Osteocyte (in vitro differentiated cells): ENCODE data around the gene DPP6. TPM values are rescaled to one million over a fixed set of nuclear protein-coding genes. Genes with fewer than 3 reads are reported as not detected.

ENCODE experiments used
- DNase-seq: peaks from one replicate; pipeline ENCODE4 v3.0.0; 2021; ENCODE audit warnings: mixed read lengths; ENCODE audit not compliant: unreplicated experiment; ENCODE audit errors: extremely low spot score
- H3K27ac Mint-ChIP-seq: one replicate; pipeline ENCODE4 v1.8.0; 2021; ENCODE audit warnings: mild to moderate bottlenecking, mixed read lengths; ENCODE audit not compliant: unreplicated experiment
- H3K27me3 Mint-ChIP-seq: one replicate; pipeline ENCODE4 v1.8.0; 2021; ENCODE audit warnings: mixed read lengths; ENCODE audit not compliant: unreplicated experiment
- H3K36me3 Mint-ChIP-seq: one replicate; pipeline ENCODE4 v1.8.0; 2021; ENCODE audit warnings: mixed read lengths; ENCODE audit not compliant: unreplicated experiment
- H3K4me1 Mint-ChIP-seq: one replicate; pipeline ENCODE4 v1.8.0; 2021; ENCODE audit warnings: mixed read lengths; ENCODE audit not compliant: unreplicated experiment
- H3K4me3 Mint-ChIP-seq: one replicate; pipeline ENCODE4 v1.8.0; 2021; ENCODE audit warnings: mild to moderate bottlenecking, moderate library complexity, mixed read lengths; ENCODE audit not compliant: unreplicated experiment
- H3K9me3 Mint-ChIP-seq: one replicate; pipeline ENCODE4 v1.8.0; 2021; ENCODE audit warnings: mixed read lengths; ENCODE audit not compliant: unreplicated experiment
- CTCF ChIP-seq: fragments of 200-600 bp; sonication (generic); IDR thresholded peaks from 2 replicates; pipeline ENCODE4 v1.5.0; 2021; ENCODE audit warnings: antibody characterized with exemption, mild to moderate bottlenecking, moderate library complexity
- total RNA-seq: library from RNA; stranded (reverse); gene quantifications from 2 replicates; pipeline ENCODE4 v1.2.1, GENCODE V29; 2021

DPP6 gene
- total RNA-seq, 1 donor from 2014 or later, result not detected

DNA sequence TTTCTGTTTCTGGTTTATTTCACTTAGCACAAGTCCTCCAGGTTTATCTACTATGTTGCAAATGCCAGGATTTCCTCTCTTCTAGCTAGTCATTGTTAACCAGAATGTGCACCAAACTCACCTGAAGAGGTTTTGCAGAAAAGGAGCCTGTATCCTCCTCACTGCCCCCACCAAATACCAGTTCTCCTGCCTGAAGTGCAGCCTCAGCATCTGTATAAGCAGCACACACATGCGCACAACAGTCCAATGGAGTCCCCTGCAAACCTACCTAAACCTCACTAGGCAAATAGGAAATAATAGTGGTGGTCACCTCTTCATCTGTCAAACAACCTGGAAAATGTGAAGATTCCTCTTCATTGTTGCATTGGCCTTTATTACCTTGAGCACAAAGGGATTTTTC, 712.9 kb downstream of the DPP6 start:
- no peak overlapping the region for H3K27ac Mint-ChIP-seq
- H3K36me3 Mint-ChIP-seq, result no peaks in the 10 kb centered on the region
- H3K27me3 Mint-ChIP-seq, result no peaks in the 10 kb centered on the region
- no peak for TF ChIP-seq CTCF
- H3K9me3 Mint-ChIP-seq, result peaks cover 44% of the 10 kb centered on the region
- H3K4me1 Mint-ChIP-seq, result no peaks in the 10 kb centered on the region
- no peak for DNase-seq
- H3K4me3 Mint-ChIP-seq, result no peak overlapping the region

DNA sequence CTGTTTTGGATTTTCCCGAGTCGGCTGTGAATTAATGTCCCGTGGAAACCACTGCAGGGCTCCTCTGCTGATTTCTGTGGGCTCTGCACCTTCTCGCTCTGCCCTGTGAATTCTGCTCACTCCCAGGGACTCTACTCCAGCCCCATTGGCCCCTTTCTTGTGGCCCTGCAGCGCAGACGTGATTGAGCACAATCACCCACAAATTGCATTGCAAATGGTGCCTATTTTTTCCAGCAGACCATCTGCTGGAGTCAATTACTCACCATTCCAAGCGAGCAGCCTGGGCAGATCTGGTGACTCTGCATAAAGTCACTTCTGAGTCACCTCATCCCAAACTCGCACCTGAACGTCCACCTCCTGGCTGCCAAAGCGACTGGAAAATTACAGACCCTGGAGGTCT, 714.9 kb downstream of the DPP6 start:
- Mint-ChIP-seq H3K27ac (no peak overlapping the region), H3K9me3 (peaks cover 49% of the 10 kb centered on the region), H3K4me1 (no peaks in the 10 kb centered on the region), H3K27me3 (no peaks in the 10 kb centered on the region), H3K4me3 (no peak overlapping the region), H3K36me3 (no peaks in the 10 kb centered on the region)
- no peak for DNase-seq
- TF ChIP-seq CTCF, result no peak

DNA sequence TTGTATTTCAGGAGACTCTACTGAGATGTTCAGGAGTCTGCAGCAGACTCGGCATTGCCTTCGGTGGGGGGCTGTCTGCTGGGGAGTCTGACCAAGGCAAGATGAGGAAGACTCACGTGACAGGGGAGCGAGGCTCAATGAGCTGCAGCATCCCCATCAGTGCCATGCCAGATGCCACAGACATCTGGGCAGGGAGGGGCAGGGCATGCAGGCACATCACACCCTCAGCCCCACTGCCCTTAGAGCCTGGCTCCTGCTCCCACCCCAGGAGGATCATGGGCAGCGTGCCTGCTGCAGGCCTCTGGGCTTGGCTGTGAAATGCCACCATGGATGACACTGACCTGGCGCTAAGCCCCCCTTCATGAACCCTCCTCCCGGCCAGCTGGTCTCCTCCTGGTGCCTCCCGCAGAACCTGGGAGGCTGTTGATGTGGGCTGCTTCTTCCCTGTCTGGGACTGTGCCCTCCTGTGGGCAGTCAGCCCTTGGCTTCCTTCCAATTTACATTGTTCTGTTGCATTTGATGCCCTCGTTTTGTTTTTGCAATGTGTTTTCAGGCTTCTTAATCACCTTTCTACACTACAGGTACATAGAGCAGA, 715.7 kb downstream of the DPP6 start:
- Mint-ChIP-seq H3K27me3 (no peaks in the 10 kb centered on the region), H3K27ac (no peak overlapping the region), H3K36me3 (no peaks in the 10 kb centered on the region), H3K4me3 (no peak overlapping the region), H3K9me3 (peaks cover 56% of the 10 kb centered on the region), H3K4me1 (no peaks in the 10 kb centered on the region)
- no peak for TF ChIP-seq CTCF
- DNase-seq, result no peak

- Mint-ChIP-seq H3K4me1 (no peaks in the 10 kb centered on the region), H3K4me3 (no peak overlapping the region), H3K27me3 (no peaks in the 10 kb centered on the region), H3K27ac (no peak overlapping the region), H3K9me3 (peaks cover 52% of the 10 kb centered on the region), H3K36me3 (no peaks in the 10 kb centered on the region)
- DNase-seq, result no peak
- no peak for TF ChIP-seq CTCF
Observed at GRCh38 chr7:154769001-154769400, 716.8 kb downstream of the DPP6 start.

GRCh38 chr7:154769527-154769926, 717.3 kb downstream of the DPP6 start:
- H3K9me3 Mint-ChIP-seq, result peaks cover 49% of the 10 kb centered on the region
- H3K27ac Mint-ChIP-seq, result no peak overlapping the region
- H3K4me1 Mint-ChIP-seq, result no peaks in the 10 kb centered on the region
- H3K4me3 Mint-ChIP-seq, result no peak overlapping the region
- no peak for TF ChIP-seq CTCF
- H3K36me3 Mint-ChIP-seq, result no peaks in the 10 kb centered on the region
- DNase-seq, result no peak
- no peaks in the 10 kb centered on the region for H3K27me3 Mint-ChIP-seq
